IMR-90 (cell line): ENCODE measurements around the gene MTOR. TPM values are rescaled to one million over a fixed set of nuclear protein-coding genes. Genes with fewer than 3 reads are reported as not detected.

Experiments used
- ATAC-seq: fragments of 200-7000 bp; cut with Tn5 transposase; 2 replicates; pipeline ENCODE4 v1.9.1; 2020; ENCODE audit warnings: low read depth, mild to moderate bottlenecking, moderate library complexity
- BruUV-seq: library from RNA; stranded (reverse); fragments of 400-500 nt; replicated peaks from 2 replicates; lab custom pipeline; 2021; lab: Mats Ljungman, UMichigan
- CTCF ChIA-PET: fragments of 300-600 bp; formaldehyde crosslinking; extraction: SDS; loops from one replicate; lab custom pipeline; 2021; ENCODE audit warnings: antibody characterized with exemption; lab: Yijun Ruan, JAX
- POLR2A ChIA-PET: fragments of 300-600 bp; sonication (Branson Sonifier 250); formaldehyde crosslinking; loops from one replicate; lab custom pipeline; 2022; ENCODE audit warnings: antibody characterized with exemption; ENCODE audit not compliant: unreplicated experiment; lab: Charles Lee
- DNase-seq: peaks from one replicate; pipeline ENCODE4 v3.0.0; 2013
- H2AFZ ChIP-seq: replicated peaks from 2 replicates; pipeline ENCODE3; 2013; ENCODE audit warnings: low read length, mild to moderate bottlenecking; ENCODE audit not compliant: poor library complexity
- H2AK5ac ChIP-seq: 2 replicates; pipeline ENCODE4 v1.6.1; 2013; ENCODE audit warnings: low read depth, low read length, inconsistent platforms
- H2AK9ac ChIP-seq: replicated peaks from 2 replicates; pipeline ENCODE3; 2013; ENCODE audit warnings: mild to moderate bottlenecking, low read depth, low read length, moderate library complexity; ENCODE audit not compliant: poor library complexity
- H2BK120ac ChIP-seq: 2 replicates; pipeline ENCODE4 v1.6.1; 2013; ENCODE audit warnings: low read depth, low read length, inconsistent platforms
- H2BK15ac ChIP-seq: 3 replicates; pipeline ENCODE4 v1.6.1; 2013; ENCODE audit warnings: low read depth, low read length, inconsistent platforms
- H2BK20ac ChIP-seq: 2 replicates; pipeline ENCODE4 v1.6.1; 2013; ENCODE audit warnings: low read depth, mild to moderate bottlenecking, inconsistent platforms, low read length, moderate library complexity
- H2BK5ac ChIP-seq: 2 replicates; pipeline ENCODE4 v1.6.1; 2013; ENCODE audit warnings: mild to moderate bottlenecking, low read depth, low read length, inconsistent platforms; ENCODE audit not compliant: poor library complexity, severe bottlenecking
- H3K14ac ChIP-seq: replicated peaks from 2 replicates; pipeline ENCODE4 v1.6.1; 2013; ENCODE audit warnings: low read depth, low read length, inconsistent platforms
- H3K18ac ChIP-seq: 2 replicates; pipeline ENCODE4 v1.6.1; 2013; ENCODE audit warnings: low read depth, low read length, control low read depth
- H3K23ac ChIP-seq: 2 replicates; pipeline ENCODE4 v1.6.1; 2013; ENCODE audit warnings: low read depth, low read length, inconsistent platforms
- H3K27ac ChIP-seq: 2 replicates; pipeline ENCODE4 v1.5.1; 2013; ENCODE audit warnings: mild to moderate bottlenecking, control low read depth, low read length; ENCODE audit not compliant: insufficient read depth
- H3K27me3 ChIP-seq: 2 replicates; pipeline ENCODE4 v1.6.1; 2013; ENCODE audit warnings: low read length; ENCODE audit not compliant: control insufficient read depth, insufficient read depth
- H3K36me3 ChIP-seq: 2 replicates; pipeline ENCODE4 v1.6.1; 2013; ENCODE audit warnings: low read length, mixed read lengths; ENCODE audit not compliant: control insufficient read depth, insufficient read depth
- H3K4ac ChIP-seq: 2 replicates; pipeline ENCODE4 v1.6.1; 2013; ENCODE audit warnings: low read depth, low read length, inconsistent platforms
- H3K4me1 ChIP-seq: 2 replicates; pipeline ENCODE4 v1.6.1; 2013; ENCODE audit warnings: low read length, mixed read lengths; ENCODE audit not compliant: control insufficient read depth, insufficient read depth
- H3K4me2 ChIP-seq: 2 replicates; pipeline ENCODE4 v1.6.1; 2013; ENCODE audit warnings: low read depth, mild to moderate bottlenecking, control low read depth, low read length, moderate library complexity
- H3K4me3 ChIP-seq: 2 replicates; pipeline ENCODE4 v1.5.1; 2013; ENCODE audit warnings: low read depth, mild to moderate bottlenecking, control low read depth, low read length, moderate library complexity; ENCODE audit not compliant: insufficient read depth
- H3K56ac ChIP-seq: 2 replicates; pipeline ENCODE4 v1.6.1; 2013; ENCODE audit warnings: low read length, inconsistent platforms; ENCODE audit not compliant: insufficient read depth; ENCODE audit errors: extremely low read depth
- H3K79me1 ChIP-seq, 2 experiments: 2 replicates each; pipeline ENCODE4 v1.6.1; 2013; ENCODE audit warnings: low read length in 2 of 2, inconsistent platforms in 1 of 2, low read depth in 1 of 2
- H3K9ac ChIP-seq: 2 replicates; pipeline ENCODE4 v1.6.1; 2013; ENCODE audit warnings: low read depth, low read length, control low read depth
- H3K9me1 ChIP-seq: 2 replicates; pipeline ENCODE4 v1.6.1; 2013; ENCODE audit warnings: low read length, inconsistent platforms; ENCODE audit not compliant: insufficient read depth
- H3K9me3 ChIP-seq: 2 replicates; pipeline ENCODE4 v1.6.1; 2013; ENCODE audit warnings: low read length; ENCODE audit not compliant: control insufficient read depth, insufficient read depth
- H4K20me1 ChIP-seq: 2 replicates; pipeline ENCODE4 v1.6.1; 2013; ENCODE audit warnings: low read length, inconsistent platforms; ENCODE audit not compliant: insufficient read depth
- H4K5ac ChIP-seq: 2 replicates; pipeline ENCODE4 v1.6.1; 2013; ENCODE audit warnings: mild to moderate bottlenecking, low read depth, low read length, control low read depth
- H4K8ac ChIP-seq, 2 experiments: 2 replicates each; pipeline ENCODE4 v1.6.1; 2013; ENCODE audit warnings: low read depth in 2 of 2, low read length in 2 of 2, control low read depth in 1 of 2, inconsistent platforms in 1 of 2
- H4K91ac ChIP-seq: 2 replicates; pipeline ENCODE4 v1.6.1; 2013; ENCODE audit warnings: low read depth, low read length, inconsistent platforms; ENCODE audit not compliant: insufficient read depth
- BHLHE40 ChIP-seq: fragments of 150-350 bp; IDR thresholded peaks from 2 replicates; pipeline ENCODE4 v1.6.1; 2016; ENCODE audit warnings: mild to moderate bottlenecking, low read depth, low read length
- WGBS, 2 experiments: methylation state at CpG; one replicate each; pipeline versions ENCODE4 v1.1.5 to v1.1.7; 2013; ENCODE audit warnings: missing lambda C conversion rate in 2 of 2; ENCODE audit not compliant: insufficient read length in 1 of 2; ENCODE audit errors: extremely low coverage in 2 of 2; 5-methylcytosine and 5-hydroxymethylcytosine counted together
- dilution Hi-C: fragments of 300-500 bp; cut with HindIII; formaldehyde crosslinking; loops from one replicate; pipeline ENCODE4 v1.14.3; 2018; ENCODE audit warnings: low sequenced_read_pairs; ENCODE audit not compliant: unreplicated experiment
- in situ Hi-C: fragments of 300-500 bp; cut with MboI; formaldehyde crosslinking; loops from 3 replicates; pipeline ENCODE4 v1.14.3; 2019; ENCODE audit warnings: low sequenced_read_pairs, inconsistent platforms, mixed read lengths
- intact Hi-C: fragments of 100-400 bp; cut with micrococcal nuclease; formaldehyde crosslinking; loops from 2 replicates; pipeline ENCODE4 v1.10.0; 2022
- polyA plus RNA-seq, 3 experiments: library from polyadenylated mRNA; depleted of rRNA; stranded (reverse); fragments of >200 nt; gene quantifications; 2 replicates each; pipeline ENCODE4 v1.2.3, GENCODE V29; 2012; ENCODE audit warnings: low replicate concordance in 1 of 3
- total RNA-seq: library from RNA; depleted of rRNA; stranded (reverse); fragments of >200 nt; gene quantifications from 2 replicates; pipeline ENCODE4 v1.2.3, GENCODE V29; 2012

The MTOR gene
- total and polyA plus RNA-seq, 2 of the 4 experiments (the other 2 are of a cell fraction), result 19.2 to 36.7 TPM

GRCh38 chr1:11150326-11150725 lies 112.0 kb downstream of the MTOR start:
- no peak overlapping the region for H2AFZ ChIP-seq
- CTCF ChIA-PET, result no interaction called here
- no peak overlapping the region for H3K23ac ChIP-seq
- in situ Hi-C loops, result no loop called here
- no CpG with 5 or more reads among the region's 3 CpGs for WGBS, 2 experiments
- no peaks in the 10 kb centered on the region for H4K20me1 ChIP-seq
- no TSS peak for BruUV-seq
- no peak overlapping the region for H2AK5ac ChIP-seq
- no peak overlapping the region for H3K14ac ChIP-seq
- H2BK15ac ChIP-seq, result no peak overlapping the region
- H2AK9ac ChIP-seq, result no peak overlapping the region
- H4K8ac ChIP-seq, result no peak overlapping the region
- POLR2A ChIA-PET, result no interaction called here
- H3K9me1 ChIP-seq, result peaks cover 3% of the 10 kb centered on the region; the same call in 1 of the 2 replicates
- H2BK20ac ChIP-seq, result no peak overlapping the region
- no peak overlapping the region for H2BK120ac ChIP-seq
- H2BK5ac ChIP-seq, result no peak overlapping the region
- H3K4me2 ChIP-seq, result no peak overlapping the region
- no peaks in the 10 kb centered on the region for H3K27me3 ChIP-seq
- no peak overlapping the region for H3K9ac ChIP-seq
- no peak for ATAC-seq
- H3K4me1 ChIP-seq, result peaks cover 4% of the 10 kb centered on the region
- no peak overlapping the region for H4K5ac ChIP-seq
- no peak overlapping the region for H3K56ac ChIP-seq
- H3K9me3 ChIP-seq, result no peaks in the 10 kb centered on the region
- intact Hi-C loops, result loop anchor here (5.0 kb wide), 1 partner anchor 53 kb away; the partner anchor contains the start of gene EXOSC10
- no peak overlapping the region for H3K4me3 ChIP-seq
- H4K91ac ChIP-seq, result no peak overlapping the region
- DNase-seq, result no peak
- TF ChIP-seq BHLHE40, result no peak
- peaks cover 24% of the 10 kb centered on the region for H3K36me3 ChIP-seq
- dilution Hi-C loops, result no loop called here
- H3K4ac ChIP-seq, result no peak overlapping the region
- peaks cover 0 to 3% of the 10 kb centered on the region in 2 experiments; a peak in 1 of 4 replicates for H3K79me1 ChIP-seq
- no peak overlapping the region for H3K18ac ChIP-seq
- H3K27ac ChIP-seq, result no peak overlapping the region
